Measurements from ENCODE around the gene COPG1. TPM values are rescaled to one million over a fixed set of nuclear protein-coding genes. Genes with fewer than 3 reads are reported as not detected.
A peak's percentile ranks its signal among the peaks of the same experiment; 100 is the strongest.
"Not testable (repeated sequence)": the region's sequence is repeated elsewhere in the genome, so short reads cannot be mapped to it uniquely, and the experiment has no call there.

COPG1 gene
- total RNA-seq, 1 experiment from 2014 or later = 157 TPM

- no TSS peak for BruUV-seq (replicated peaks)
- intact Hi-C loops (cut with micrococcal nuclease; ENCODE audit: unreplicated experiment) = no loop called here
- Histone ChIP-seq H3K4me1 (ENCODE audit: insufficient read depth, low read length, poor library complexity, severe bottlenecking) (peaks cover 5% of the 10 kb centered on the region), H3K9me3 (ENCODE audit: low read depth, low read length, poor library complexity, severe bottlenecking) (no peaks in the 10 kb centered on the region), H3K27me3 (replicated peaks; ENCODE audit: insufficient read depth, low read depth, low read length, poor library complexity) (no peaks in the 10 kb centered on the region), H3K27ac (ENCODE audit: low read depth, low read length, poor library complexity, severe bottlenecking) (no peak overlapping the region), H3K36me3 (ENCODE audit: insufficient read depth, low read length, poor library complexity, severe bottlenecking) (no peaks in the 10 kb centered on the region), H3K4me3 (ENCODE audit: low read depth, low read length, poor library complexity, severe bottlenecking) (no peak overlapping the region)
- TF ChIP-seq CTCF (conservative IDR thresholded peaks at IDR 0.05; ENCODE audit: low read depth, low read length) = no peak
- TF ChIP-seq EZH2 (IDR thresholded peaks at IDR 0.05; ENCODE audit: borderline replicate concordance, low read depth, low read length, poor library complexity, severe bottlenecking) = no peak
- POLR2A ChIA-PET (ENCODE audit: low non-redundant PET) = no interaction called here
- CTCF ChIA-PET = no interaction called here
- DNase-seq (ENCODE audit: low spot score) = no peak
These were observed 9.0 kb upstream of the COPG1 start for GRCh38 chr3:129240436-129240835.

- H3K4me3 ChIP-seq (ENCODE audit: low read depth, low read length, poor library complexity, severe bottlenecking) = no peak overlapping the region
- TF ChIP-seq EZH2 (IDR thresholded peaks at IDR 0.05; ENCODE audit: borderline replicate concordance, low read depth, low read length, poor library complexity, severe bottlenecking) (no peak), CTCF (conservative IDR thresholded peaks at IDR 0.05; ENCODE audit: low read depth, low read length) (no peak)
- no peaks in the 10 kb centered on the region for H3K27me3 ChIP-seq (replicated peaks; ENCODE audit: insufficient read depth, low read depth, low read length, poor library complexity)
- no peaks in the 10 kb centered on the region for H3K36me3 ChIP-seq (ENCODE audit: insufficient read depth, low read length, poor library complexity, severe bottlenecking)
- H3K27ac ChIP-seq (ENCODE audit: low read depth, low read length, poor library complexity, severe bottlenecking) = no peak overlapping the region
- BruUV-seq (replicated peaks) = no TSS peak
- POLR2A ChIA-PET (ENCODE audit: low non-redundant PET) = no interaction called here
- no peak for DNase-seq (ENCODE audit: low spot score)
- H3K9me3 ChIP-seq (ENCODE audit: low read depth, low read length, poor library complexity, severe bottlenecking) = no peaks in the 10 kb centered on the region
- H3K4me1 ChIP-seq (ENCODE audit: insufficient read depth, low read length, poor library complexity, severe bottlenecking) = peaks cover 4% of the 10 kb centered on the region
- CTCF ChIA-PET = interaction anchor here (1.0 to 3.8 kb wide), 4 partner anchors 83 to 275 kb away, joined by 3 to 35 read pairs (median 12); no protein-coding TSS in a partner anchor
- intact Hi-C loops (cut with micrococcal nuclease; ENCODE audit: unreplicated experiment) = loop anchor here (1.0 to 5.0 kb wide), 3 partner anchors 63 to 275 kb away; partner anchors contain the start of gene CNBP
These were observed 4.3 kb upstream of the COPG1 start for GRCh38 chr3:129245141-129245540.

GRCh38 chr3:129245641-129246306, 3.6 kb upstream of the COPG1 start:
- H3K9me3 ChIP-seq (ENCODE audit: low read depth, low read length, poor library complexity, severe bottlenecking); H3K36me3 ChIP-seq (ENCODE audit: insufficient read depth, low read length, poor library complexity, severe bottlenecking); H3K27ac ChIP-seq (ENCODE audit: low read depth, low read length, poor library complexity, severe bottlenecking); H3K27me3 ChIP-seq (replicated peaks; ENCODE audit: insufficient read depth, low read depth, low read length, poor library complexity); H3K4me3 ChIP-seq (ENCODE audit: low read depth, low read length, poor library complexity, severe bottlenecking); H3K4me1 ChIP-seq (ENCODE audit: insufficient read depth, low read length, poor library complexity, severe bottlenecking); BruUV-seq (replicated peaks); POLR2A ChIA-PET (ENCODE audit: low non-redundant PET): not testable (repeated sequence)
- CTCF ChIA-PET = interaction anchor here (0.7 to 3.8 kb wide), 5 partner anchors 83 to 1510 kb away, joined by 3 to 35 read pairs (median 6); no protein-coding TSS in a partner anchor
- peak; percentile 93 for DNase-seq (ENCODE audit: low spot score)
- peak; percentile 89 for TF ChIP-seq CTCF (conservative IDR thresholded peaks at IDR 0.05; ENCODE audit: low read depth, low read length)
- intact Hi-C loops (cut with micrococcal nuclease; ENCODE audit: unreplicated experiment) = loop anchor here (1.0 to 5.0 kb wide), 3 partner anchors 63 to 275 kb away; partner anchors contain the start of gene CNBP
